ENCODE measurements around the gene SF3B6. TPM values are rescaled to one million over a fixed set of nuclear protein-coding genes. Genes with fewer than 3 reads are reported as not detected.
"Not testable (repeated sequence)": the region's sequence is repeated elsewhere in the genome, so short reads cannot be mapped to it uniquely, and the experiment has no call there.

The SF3B6 gene
- total RNA-seq, 4 donors from 2014 or later, result 72.1 to 101 (median 85.6) TPM

GRCh38 chr2:24104110-24104650 is 28.1 kb upstream of the SF3B6 start:
- no peak for DNase-seq (ENCODE audit: low spot score in 2 of 2)
- Histone ChIP-seq H3K27ac (no peak overlapping the region), H3K9me3 (no peaks in the 10 kb centered on the region), H3K27me3 (no peaks in the 10 kb centered on the region), H3K36me3 (no peaks in the 10 kb centered on the region), H3K4me1 (no peaks in the 10 kb centered on the region), H3K4me3 (no peak overlapping the region)
- TF ChIP-seq POLR2AphosphoS5 (IDR thresholded peaks at IDR 0.05) (no peak), EP300 (IDR thresholded peaks at IDR 0.05) (no peak), CTCF (IDR thresholded peaks at IDR 0.05) (no peak), POLR2A (IDR thresholded peaks at IDR 0.05) (no peak)
- WGBS, result 100% methylated on average over 6 of the region's 8 CpGs

GRCh38 chr2:24102677-24103076 is 26.6 kb upstream of the SF3B6 start:
- Histone ChIP-seq H3K36me3 (no peaks in the 10 kb centered on the region), H3K9me3 (no peaks in the 10 kb centered on the region), H3K27ac (no peak overlapping the region), H3K4me3 (no peak overlapping the region), H3K27me3 (no peaks in the 10 kb centered on the region), H3K4me1 (no peaks in the 10 kb centered on the region)
- TF ChIP-seq CTCF (IDR thresholded peaks at IDR 0.05) (no peak), POLR2A (IDR thresholded peaks at IDR 0.05) (no peak), EP300 (IDR thresholded peaks at IDR 0.05) (no peak), POLR2AphosphoS5 (IDR thresholded peaks at IDR 0.05) (no peak)
- DNase-seq (ENCODE audit: low spot score in 2 of 2), result no peak
- 60% methylated on average over 1 of the region's 1 CpG for WGBS

- TF ChIP-seq EP300 (IDR thresholded peaks at IDR 0.05), result no peak
- no peak for TF ChIP-seq CTCF (IDR thresholded peaks at IDR 0.05)
- no peak for TF ChIP-seq POLR2AphosphoS5 (IDR thresholded peaks at IDR 0.05)
- TF ChIP-seq POLR2A (IDR thresholded peaks at IDR 0.05), result no peak
- 44% methylated on average over 2 of the region's 2 CpGs for WGBS
- H3K27ac ChIP-seq, result no peak overlapping the region
Measured at GRCh38 chr2:24101992-24102391, 25.9 kb upstream of the SF3B6 start.

GRCh38 chr2:24100732-24101131 is 24.6 kb upstream of the SF3B6 start:
- DNase-seq (ENCODE audit: low spot score in 2 of 2); H3K4me3 ChIP-seq; H3K27ac ChIP-seq; H3K27me3 ChIP-seq; H3K36me3 ChIP-seq; H3K9me3 ChIP-seq; H3K4me1 ChIP-seq: not testable (repeated sequence)
- WGBS, result 90% methylated on average over 2 of the region's 2 CpGs

More at GRCh38 chr2:24101992-24102391, 25.9 kb upstream of the SF3B6 start:
- DNase-seq (ENCODE audit: low spot score in 2 of 2), result no peak
- no peaks in the 10 kb centered on the region for H3K9me3 ChIP-seq
- no peaks in the 10 kb centered on the region for H3K4me1 ChIP-seq
- H3K36me3 ChIP-seq, result no peaks in the 10 kb centered on the region
- H3K27me3 ChIP-seq, result no peaks in the 10 kb centered on the region
- H3K4me3 ChIP-seq, result no peak overlapping the region

- WGBS, result 87% methylated on average over 12 of the region's 17 CpGs
- H3K9me3 ChIP-seq; DNase-seq (ENCODE audit: low spot score in 2 of 2); H3K4me1 ChIP-seq; H3K36me3 ChIP-seq; H3K4me3 ChIP-seq; H3K27ac ChIP-seq; H3K27me3 ChIP-seq: not testable (repeated sequence)
Measured at GRCh38 chr2:24095171-24095677, 19.1 kb upstream of the SF3B6 start.

- WGBS, result over 99% methylated on average over 5 of the region's 5 CpGs
- DNase-seq (ENCODE audit: low spot score in 2 of 2); H3K36me3 ChIP-seq; H3K27me3 ChIP-seq; H3K4me3 ChIP-seq; H3K9me3 ChIP-seq; H3K4me1 ChIP-seq; H3K27ac ChIP-seq: not testable (repeated sequence)
Measured at GRCh38 chr2:24093270-24093669, 17.1 kb upstream of the SF3B6 start.

- WGBS, result 63% methylated on average over 2 of the region's 2 CpGs
- TF ChIP-seq EP300 (IDR thresholded peaks at IDR 0.05) (no peak), POLR2AphosphoS5 (IDR thresholded peaks at IDR 0.05) (no peak), CTCF (IDR thresholded peaks at IDR 0.05) (no peak), POLR2A (IDR thresholded peaks at IDR 0.05) (no peak)
- Histone ChIP-seq H3K4me1 (peaks cover 12% of the 10 kb centered on the region), H3K27ac (no peak overlapping the region), H3K9me3 (no peaks in the 10 kb centered on the region), H3K4me3 (no peak overlapping the region), H3K27me3 (no peaks in the 10 kb centered on the region), H3K36me3 (no peaks in the 10 kb centered on the region)
- DNase-seq (ENCODE audit: low spot score in 2 of 2), result no peak
Measured at GRCh38 chr2:24088821-24089359, 12.8 kb upstream of the SF3B6 start.

Measured in suprapubic skin (tissue), 4 donors.